Mesendoderm (in vitro differentiated cells): ENCODE measurements around the gene SNAP47. TPM values are rescaled to one million over a fixed set of nuclear protein-coding genes. Genes with fewer than 3 reads are reported as not detected.
"Not testable (repeated sequence)": the region's sequence is repeated elsewhere in the genome, so short reads cannot be mapped to it uniquely, and the experiment has no call there.

Source experiments
- DNase-seq: peaks from one replicate; pipeline ENCODE4 v3.0.0; 2013
- H2AK5ac ChIP-seq: 2 replicates; pipeline ENCODE4 v1.6.1; 2013; ENCODE audit warnings: low read length, inconsistent platforms
- H2BK120ac ChIP-seq: 2 replicates; pipeline ENCODE4 v1.6.1; 2013; ENCODE audit warnings: low read depth, mild to moderate bottlenecking, low read length, moderate library complexity, mixed read lengths
- H2BK15ac ChIP-seq: replicated peaks from 2 replicates; pipeline ENCODE4 v1.6.1; 2013; ENCODE audit warnings: low read depth, mild to moderate bottlenecking, moderate library complexity
- H2BK5ac ChIP-seq: 2 replicates; pipeline ENCODE4 v1.6.1; 2013; ENCODE audit warnings: low read length, inconsistent platforms
- H3K18ac ChIP-seq: 2 replicates; pipeline ENCODE4 v1.6.1; 2013; ENCODE audit warnings: mild to moderate bottlenecking, low read length, mixed read lengths
- H3K23ac ChIP-seq: one replicate; pipeline ENCODE4 v1.6.1; 2013; ENCODE audit warnings: low read length
- H3K27ac ChIP-seq: 2 replicates; pipeline ENCODE4 v1.5.1; 2013; ENCODE audit warnings: low read depth, mild to moderate bottlenecking, inconsistent platforms, low read length, moderate library complexity
- H3K27me3 ChIP-seq: 2 replicates; pipeline ENCODE4 v1.6.1; 2013; ENCODE audit warnings: low read length, control low read depth, mild to moderate bottlenecking, inconsistent platforms; ENCODE audit not compliant: insufficient read depth, poor library complexity
- H3K36me3 ChIP-seq: 2 replicates; pipeline ENCODE4 v1.6.1; 2013; ENCODE audit warnings: low read length, inconsistent platforms; ENCODE audit not compliant: control insufficient read depth, insufficient read depth
- H3K4ac ChIP-seq: one replicate; pipeline ENCODE4 v1.6.1; 2013; ENCODE audit warnings: low read depth, mild to moderate bottlenecking, low read length, moderate library complexity
- H3K4me1 ChIP-seq: 2 replicates; pipeline ENCODE4 v1.6.1; 2013; ENCODE audit warnings: low read depth, low read length, inconsistent platforms; ENCODE audit not compliant: control insufficient read depth
- H3K4me2 ChIP-seq: 2 replicates; pipeline ENCODE4 v1.6.1; 2013; ENCODE audit warnings: low read length
- H3K4me3 ChIP-seq: 2 replicates; pipeline ENCODE4 v1.5.1; 2013; ENCODE audit warnings: mild to moderate bottlenecking, low read length
- H3K56ac ChIP-seq: one replicate; pipeline ENCODE4 v1.6.1; 2013; ENCODE audit warnings: low read length
- H3K79me1 ChIP-seq: 2 replicates; pipeline ENCODE4 v1.6.1; 2013; ENCODE audit warnings: low read length, inconsistent platforms
- H3K79me2 ChIP-seq: 2 replicates; pipeline ENCODE4 v1.6.1; 2013; ENCODE audit warnings: mild to moderate bottlenecking, low read length; ENCODE audit not compliant: control insufficient read depth, insufficient read depth
- H3K9ac ChIP-seq: 2 replicates; pipeline ENCODE4 v1.6.1; 2013; ENCODE audit warnings: low read length, inconsistent platforms
- H4K5ac ChIP-seq: one replicate; pipeline ENCODE4 v1.6.1; 2013; ENCODE audit warnings: low read length
- H4K8ac ChIP-seq: one replicate; pipeline ENCODE4 v1.6.1; 2013; ENCODE audit warnings: low read depth, mild to moderate bottlenecking, control low read depth, low read length, moderate library complexity
- WGBS: extraction: QIAGEN DNeasy Blood & Tissue Kit; methylation state at CpG from one replicate; pipeline ENCODE4 v1.1.7; 2013; ENCODE audit warnings: low lambda C conversion rate, missing lambda C conversion rate; ENCODE audit not compliant: insufficient coverage; ENCODE audit errors: extremely low coverage; 5-methylcytosine and 5-hydroxymethylcytosine counted together
- polyA plus RNA-seq, 2 experiments: library from polyadenylated mRNA; stranded (reverse); fragments of 200-250 nt; gene quantifications; one replicate each; pipeline ENCODE4 v1.2.3, GENCODE V29; 2013

The SNAP47 gene
- polyA plus RNA-seq (2013, experiment 1 of 2): 20.3 TPM
- polyA plus RNA-seq (2013, experiment 2 of 2): 20.4 TPM

- H3K23ac ChIP-seq: no peak within 1 kb of the TSS
- H3K27ac ChIP-seq: no peak within 1 kb of the TSS
- H3K4me3 ChIP-seq: peak within 1 kb of the TSS; percentile 89
- H3K4me1 ChIP-seq: peaks cover 2% of the 10 kb centered on the region
- peak within 1 kb of the TSS; percentile 88 for H3K9ac ChIP-seq
- peaks cover 27% of the 10 kb centered on the region for H3K79me1 ChIP-seq
- peak within 1 kb of the TSS; percentile 98 for H3K56ac ChIP-seq
- H3K36me3 ChIP-seq: peaks cover 5% of the 10 kb centered on the region
- peak within 1 kb of the TSS; percentile 77 for H3K4ac ChIP-seq
- H3K18ac ChIP-seq: peak within 1 kb of the TSS; percentile 62
- H4K5ac ChIP-seq: no peak within 1 kb of the TSS
- H3K4me2 ChIP-seq: peak within 1 kb of the TSS; percentile 93
- DNase-seq: peak; percentile 96
- no peak within 1 kb of the TSS for H2BK15ac ChIP-seq
- no peaks in the 10 kb centered on the region for H3K27me3 ChIP-seq
- H2AK5ac ChIP-seq: peak within 1 kb of the TSS; percentile 85
- no CpG with 5 or more reads among the region's 83 CpGs for WGBS
- no peak within 1 kb of the TSS for H2BK5ac ChIP-seq
- H3K79me2 ChIP-seq: peaks cover 42% of the 10 kb centered on the region
- H4K8ac ChIP-seq: peak within 1 kb of the TSS; percentile 79
- peak within 1 kb of the TSS; percentile 10 for H2BK120ac ChIP-seq
These were observed at the start of gene SNAP47, which contains the start of gene JMJD4 for GRCh38 chr1:227734856-227735538. Gene SNAP47, plus strand, starts transcription at chr1:227735435. Its CDS starts 12,302 bp downstream, at chr1:227747737. Gene JMJD4, minus strand, starts transcription at chr1:227735302. Its CDS starts 29 bp downstream, at chr1:227735273.

GRCh38 chr1:227685807-227686206 is 49.4 kb upstream of the SNAP47 start:
- no peak overlapping the region for H3K56ac ChIP-seq
- H2BK15ac ChIP-seq: no peak overlapping the region
- H3K27me3 ChIP-seq: no peaks in the 10 kb centered on the region
- no peak overlapping the region for H3K9ac ChIP-seq
- H3K79me1 ChIP-seq: no peaks in the 10 kb centered on the region
- no CpG with 5 or more reads among the region's 8 CpGs for WGBS
- H3K23ac ChIP-seq: no peak overlapping the region
- H3K4me1 ChIP-seq: no peaks in the 10 kb centered on the region
- no peak overlapping the region for H3K4me2 ChIP-seq
- no peaks in the 10 kb centered on the region for H3K36me3 ChIP-seq
- no peak overlapping the region for H2AK5ac ChIP-seq
- H4K5ac ChIP-seq: no peak overlapping the region
- no peak for DNase-seq
- H2BK120ac ChIP-seq: no peak overlapping the region
- H3K27ac ChIP-seq: no peak overlapping the region
- no peak overlapping the region for H3K4me3 ChIP-seq
- H3K79me2 ChIP-seq: no peaks in the 10 kb centered on the region
- no peak overlapping the region for H4K8ac ChIP-seq
- H3K18ac ChIP-seq: no peak overlapping the region
- no peak overlapping the region for H2BK5ac ChIP-seq
- no peak overlapping the region for H3K4ac ChIP-seq

- Histone ChIP-seq H3K27ac (no peak overlapping the region), H4K5ac (no peak overlapping the region), H3K27me3 (no peaks in the 10 kb centered on the region), H3K18ac (no peak overlapping the region), H3K9ac (no peak overlapping the region), H3K4me3 (no peak overlapping the region), H3K36me3 (no peaks in the 10 kb centered on the region), H3K4ac (no peak overlapping the region), H3K4me1 (no peaks in the 10 kb centered on the region), H3K79me1 (no peaks in the 10 kb centered on the region), H3K23ac (no peak overlapping the region), H2BK120ac (no peak overlapping the region), H2BK15ac (no peak overlapping the region), H2BK5ac (no peak overlapping the region), H3K56ac (no peak overlapping the region), H3K4me2 (no peak overlapping the region), H3K79me2 (no peaks in the 10 kb centered on the region), H2AK5ac (no peak overlapping the region), H4K8ac (no peak overlapping the region)
- DNase-seq: no peak
- WGBS: no CpG with 5 or more reads among the region's 3 CpGs
These were observed 37.8 kb upstream of the SNAP47 start for GRCh38 chr1:227697321-227697864.

GRCh38 chr1:227701631-227702030 is 33.6 kb upstream of the SNAP47 start:
- H4K8ac ChIP-seq, H3K23ac ChIP-seq, H4K5ac ChIP-seq, H2BK5ac ChIP-seq, DNase-seq, H3K4me1 ChIP-seq, H2BK15ac ChIP-seq, H3K79me2 ChIP-seq, H3K18ac ChIP-seq, H3K36me3 ChIP-seq, H3K4me2 ChIP-seq, H2BK120ac ChIP-seq, H3K27ac ChIP-seq, H3K56ac ChIP-seq, H2AK5ac ChIP-seq, H3K4me3 ChIP-seq, H3K4ac ChIP-seq, H3K9ac ChIP-seq, H3K79me1 ChIP-seq, H3K27me3 ChIP-seq: not testable (repeated sequence)
- no CpG with 5 or more reads among the region's 1 CpG for WGBS

- DNase-seq: no peak
- H3K18ac ChIP-seq: no peak overlapping the region
- no peak overlapping the region for H2BK5ac ChIP-seq
- H3K36me3 ChIP-seq: no peaks in the 10 kb centered on the region
- H2BK120ac ChIP-seq: no peak overlapping the region
- WGBS: no CpG with 5 or more reads among the region's 1 CpG
- H2BK15ac ChIP-seq: no peak overlapping the region
- no peak overlapping the region for H3K9ac ChIP-seq
- no peak overlapping the region for H3K56ac ChIP-seq
- H3K4ac ChIP-seq: no peak overlapping the region
- no peak overlapping the region for H2AK5ac ChIP-seq
- no peaks in the 10 kb centered on the region for H3K27me3 ChIP-seq
- no peak overlapping the region for H4K5ac ChIP-seq
- H3K27ac ChIP-seq: no peak overlapping the region
- H3K23ac ChIP-seq: no peak overlapping the region
- H3K4me1 ChIP-seq: no peaks in the 10 kb centered on the region
- no peak overlapping the region for H3K4me3 ChIP-seq
- H4K8ac ChIP-seq: no peak overlapping the region
- no peaks in the 10 kb centered on the region for H3K79me2 ChIP-seq
- no peak overlapping the region for H3K4me2 ChIP-seq
- no peaks in the 10 kb centered on the region for H3K79me1 ChIP-seq
These were observed 27.4 kb upstream of the SNAP47 start for GRCh38 chr1:227707846-227708245.
